Fibroblast of the conjunctiva (primary cell): ENCODE results near the gene CLEC2A.

Source experiments
- DNase-seq: peaks from one replicate; pipeline ENCODE4 v3.0.0-alpha.2; 2010; ENCODE audit warnings: low read depth

The CLEC2A gene

GRCh38 chr12:9933958-9934357, 1.8 kb upstream of the CLEC2A start:
- peak; percentile 13 for DNase-seq

GRCh38 chr12:9931245-9931644, 925 bp downstream of the CLEC2A start:
- no peak for DNase-seq

GRCh38 chr12:9928607-9929006, 3.6 kb downstream of the CLEC2A start:
- DNase-seq: no peak

GRCh38 chr12:9926876-9927275, 5.3 kb downstream of the CLEC2A start:
- DNase-seq: no peak

- peak; percentile 24 for DNase-seq
Observed at GRCh38 chr12:9925705-9926393, 6.3 kb downstream of the CLEC2A start.

DNA sequence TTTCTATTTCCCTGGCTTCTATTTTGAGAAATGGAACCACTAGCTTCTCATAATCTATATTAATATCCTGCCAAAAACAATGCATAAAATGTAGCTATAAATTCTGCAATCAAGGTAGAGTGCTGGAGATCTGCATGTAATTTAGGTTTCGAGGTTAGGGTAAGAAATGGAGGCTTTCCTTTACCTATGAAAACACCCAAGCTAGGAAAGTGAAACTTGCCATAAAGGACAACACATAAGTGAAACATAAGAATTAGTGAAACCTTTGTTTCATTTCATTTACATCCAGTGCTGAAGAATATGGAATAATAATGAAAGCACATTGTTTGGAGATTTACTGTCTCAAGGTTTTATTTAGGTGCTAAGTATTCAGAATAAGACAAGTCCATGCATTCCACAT, 9.7 kb downstream of the CLEC2A start:
- DNase-seq: no peak

GRCh38 chr12:9920451-9920850, 11.7 kb downstream of the CLEC2A start:
- DNase-seq: no peak

GRCh38 chr12:9919443-9919842, 12.7 kb downstream of the CLEC2A start:
- DNase-seq: no peak

DNA sequence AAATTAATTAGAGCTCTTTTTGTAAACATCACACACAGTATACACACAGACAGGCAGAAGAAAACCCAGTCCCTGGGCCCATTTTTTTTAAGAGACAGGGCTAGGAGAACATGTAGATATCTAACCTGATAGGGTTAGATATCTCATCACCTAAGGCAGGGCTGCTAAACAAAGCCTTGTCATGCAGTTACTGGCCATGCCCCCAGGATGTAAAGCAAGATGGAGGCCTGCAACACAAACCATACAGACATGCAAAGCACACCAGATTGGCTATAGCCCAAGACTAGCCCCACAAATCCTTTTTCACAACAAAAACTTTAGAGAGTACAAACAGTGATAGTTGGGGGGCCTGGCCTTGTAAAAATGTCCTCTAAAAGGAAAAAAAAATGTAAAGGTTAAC, 20.5 kb downstream of the CLEC2A start:
- no peak for DNase-seq

DNA sequence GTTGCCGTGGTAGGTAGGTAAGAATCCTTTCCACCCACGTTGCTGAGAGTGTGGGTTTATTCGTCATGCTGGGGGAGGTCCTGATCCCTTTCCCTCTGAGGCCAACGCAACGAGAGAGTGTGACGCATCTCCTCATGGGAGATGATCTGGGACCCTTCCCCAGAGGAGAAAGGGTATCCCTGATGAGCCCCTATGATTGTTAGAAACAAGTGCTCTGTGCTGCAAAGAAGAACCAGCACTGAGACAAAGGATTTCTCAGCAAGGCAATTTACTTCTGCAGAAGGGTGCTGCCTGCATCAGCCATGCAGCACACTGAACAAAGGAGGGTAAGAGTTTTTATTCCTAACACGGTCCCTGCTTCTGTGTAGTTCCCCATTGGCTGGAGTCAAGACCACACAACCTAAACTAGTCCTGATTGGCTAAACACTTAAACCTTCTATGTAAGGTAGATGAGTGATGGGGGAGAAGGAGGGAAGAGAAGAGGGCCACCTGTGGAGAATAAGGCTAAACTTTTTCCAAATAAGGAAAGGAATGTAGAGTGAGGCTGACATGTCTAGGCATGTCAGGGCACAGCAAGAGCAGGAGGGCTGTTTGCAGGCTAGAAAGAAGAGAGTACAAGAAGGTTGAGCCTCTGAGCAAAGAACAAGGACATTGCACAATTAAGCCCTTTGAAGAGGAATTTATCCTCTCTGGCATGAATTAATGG, 21.3 kb downstream of the CLEC2A start:
- DNase-seq: peak; percentile 41

DNA sequence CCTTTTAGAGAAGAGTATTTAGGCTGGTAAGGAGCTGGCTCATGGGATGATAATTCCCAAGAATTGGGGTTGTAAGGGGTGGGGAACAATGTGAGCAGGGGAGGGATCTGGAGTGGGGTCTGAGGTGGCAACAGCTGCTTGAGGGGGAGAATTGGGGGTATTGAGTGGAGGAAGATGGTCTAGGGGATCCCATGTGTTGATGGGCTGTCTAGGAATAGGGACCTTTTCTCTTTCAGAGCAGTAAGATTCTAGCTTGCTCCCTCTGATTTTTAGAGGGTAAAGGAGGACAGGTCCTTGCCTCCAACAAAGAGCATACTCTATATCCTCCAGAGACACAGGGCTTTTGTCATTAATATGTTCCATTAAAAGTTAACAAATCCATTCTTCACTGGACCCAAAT, 22.4 kb downstream of the CLEC2A start:
- DNase-seq: no peak

DNA sequence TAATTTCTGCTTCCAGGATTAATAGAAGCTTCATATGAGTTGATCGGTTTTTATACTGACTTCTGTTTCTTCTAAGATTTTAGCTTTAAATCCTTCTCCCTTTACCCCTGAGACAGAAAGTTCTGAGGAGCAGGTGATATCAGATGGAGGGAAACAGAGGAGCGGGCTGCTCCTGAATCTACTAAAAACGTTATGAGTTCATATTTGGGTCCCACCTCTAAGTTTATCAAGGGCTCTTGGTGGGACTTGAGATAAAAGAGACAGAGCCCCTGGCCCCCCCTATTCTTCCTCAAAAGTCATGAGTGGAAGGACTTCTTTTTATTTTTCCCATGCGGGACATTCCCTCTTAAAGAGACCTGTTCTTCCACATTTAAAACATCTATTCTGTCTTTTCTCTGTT, 23.8 kb downstream of the CLEC2A start:
- DNase-seq: no peak

- DNase-seq: no peak
Observed at GRCh38 chr12:9907769-9908168, 24.4 kb downstream of the CLEC2A start.

GRCh38 chr12:9906873-9907272, 25.3 kb downstream of the CLEC2A start:
- no peak for DNase-seq

- no peak for DNase-seq
Observed at GRCh38 chr12:9902539-9903228, 29.5 kb downstream of the CLEC2A start.

DNA sequence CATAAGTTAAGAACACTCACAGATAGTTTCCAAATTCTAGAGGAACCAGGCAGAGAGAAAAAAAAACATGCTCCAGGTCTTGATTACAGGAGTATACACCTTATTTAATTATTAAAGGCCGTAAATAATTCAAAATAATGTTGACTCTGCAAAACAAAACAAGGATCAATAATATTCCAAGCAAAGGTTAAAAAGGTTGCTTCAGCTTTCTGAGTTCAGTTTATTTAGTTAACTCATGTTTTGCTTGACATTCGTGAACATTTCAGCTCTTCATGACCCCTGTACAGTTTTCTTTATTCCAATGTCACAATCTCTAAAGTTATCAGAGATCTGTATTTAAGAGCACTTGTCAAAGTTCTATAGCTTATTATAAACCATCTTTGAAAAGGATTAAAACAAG, 31.2 kb downstream of the CLEC2A start:
- DNase-seq: no peak

DNA sequence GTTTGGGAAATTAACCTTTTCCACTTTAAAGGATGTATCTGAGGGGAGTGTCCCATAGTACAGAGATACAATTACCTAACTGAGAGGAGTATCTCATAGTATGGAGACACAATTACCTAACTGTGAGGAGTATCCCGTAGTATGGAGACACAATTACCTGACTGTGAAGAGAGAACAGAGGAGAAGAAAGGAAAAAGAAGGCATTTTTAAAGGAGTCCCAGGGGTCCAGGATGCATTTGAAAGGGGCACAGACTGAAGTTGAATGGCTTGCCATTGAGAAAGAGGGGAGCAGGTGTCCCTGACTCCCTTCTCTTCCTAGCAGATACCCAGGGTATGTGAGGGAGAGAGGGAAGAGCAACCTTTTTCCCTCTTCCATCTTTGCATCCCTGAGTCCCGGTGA, 33.0 kb downstream of the CLEC2A start:
- DNase-seq: no peak

DNA sequence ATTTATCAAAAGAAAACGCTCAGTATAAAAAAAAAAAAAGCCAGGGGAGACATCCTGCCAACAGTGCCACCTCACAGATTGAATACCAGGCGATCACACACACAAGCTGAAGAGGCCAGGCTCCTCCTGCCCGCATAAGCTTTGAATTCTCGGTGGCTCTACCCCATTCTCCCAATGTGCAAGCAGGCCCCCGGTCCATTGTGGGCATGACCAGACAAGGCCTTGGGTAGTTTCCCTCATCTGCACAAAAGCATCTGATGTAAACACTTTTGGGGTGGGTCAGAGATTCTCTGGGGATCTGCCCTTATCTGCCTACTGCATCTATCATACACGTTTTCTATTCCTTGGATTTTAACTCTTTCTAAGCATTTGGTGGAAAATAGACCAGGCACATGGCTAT, 34.6 kb downstream of the CLEC2A start:
- no peak for DNase-seq

DNA sequence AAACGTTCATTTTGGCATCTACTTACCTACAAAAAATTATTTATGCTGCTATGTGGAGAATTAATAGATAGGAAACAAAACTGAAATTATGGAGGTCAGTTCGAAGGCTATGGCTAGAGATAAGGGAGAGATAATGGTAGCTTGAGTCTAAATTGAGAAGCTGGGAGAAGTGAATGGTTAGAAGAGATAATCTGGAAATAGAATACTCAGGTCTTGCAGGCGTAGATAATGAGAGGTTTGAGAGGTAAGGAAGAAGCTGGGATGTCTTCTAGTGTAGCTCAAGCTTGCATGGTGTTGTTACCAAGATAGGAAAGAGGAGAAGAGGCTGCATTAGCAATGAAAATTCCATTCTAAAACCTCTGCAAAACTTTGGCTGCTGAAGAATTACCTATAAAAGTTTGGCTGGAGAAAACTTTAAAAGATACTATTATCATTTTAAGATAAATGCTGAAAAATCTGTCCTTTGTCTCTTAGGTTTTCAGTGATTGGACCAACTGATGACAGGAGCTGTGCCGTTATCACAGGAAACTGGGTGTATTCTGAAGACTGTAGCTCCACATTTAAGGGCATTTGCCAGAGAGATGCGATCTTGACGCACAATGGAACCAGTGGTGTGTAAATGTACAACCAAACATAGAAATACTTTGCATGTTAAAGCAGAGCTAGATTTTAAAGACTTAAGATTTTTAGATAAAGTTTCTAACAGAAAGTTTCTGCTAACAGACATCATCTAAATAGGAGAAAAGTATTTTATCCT, 36.8 kb downstream of the CLEC2A start:
- no peak for DNase-seq

DNA sequence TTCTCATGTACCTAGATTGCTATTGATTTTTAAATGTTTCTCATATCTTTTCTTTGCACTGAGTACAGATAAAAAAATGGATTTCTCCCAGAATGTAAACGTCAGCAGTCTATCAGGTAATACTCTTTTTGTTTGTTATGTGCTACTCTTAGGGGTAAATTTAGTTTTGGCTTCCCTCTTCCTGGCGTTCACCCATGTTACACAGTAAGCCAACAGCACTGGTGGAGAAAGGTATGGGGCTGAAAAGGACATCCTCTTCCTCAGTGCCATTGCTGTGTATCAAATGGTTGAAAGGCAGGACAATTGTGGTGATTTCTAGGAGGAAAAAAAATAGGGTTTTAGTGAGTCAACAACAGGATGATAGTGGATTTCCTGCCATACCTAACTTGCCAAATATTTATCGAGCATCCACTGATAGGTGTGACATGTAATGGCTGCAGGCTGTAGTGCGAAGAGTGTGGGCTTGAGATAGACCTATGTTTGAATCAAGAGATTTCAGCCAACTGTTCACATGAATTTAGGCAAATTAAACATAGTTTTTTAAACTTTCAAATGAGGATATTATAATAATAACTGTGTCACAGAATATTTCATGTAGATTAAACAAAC, 43.4 kb downstream of the CLEC2A start:
- DNase-seq: no peak

- no peak for DNase-seq
Observed at GRCh38 chr12:9883175-9883574, 49.0 kb downstream of the CLEC2A start.

- DNase-seq: no peak
Observed at GRCh38 chr12:9881988-9882387, 50.2 kb downstream of the CLEC2A start.
